Hematopoietic multipotent progenitor cell treated with erythropoietin and hydrocortisone succinate and interleukin-3 and kit ligand, for 6 days (in vitro differentiated cells): ENCODE data around the gene POU3F3.
A peak's percentile ranks its signal among the peaks of the same experiment; 100 is the strongest.

ENCODE experiments used
- DNase-seq: peaks from one replicate; pipeline ENCODE4 v3.0.0-alpha.2; 2015

The POU3F3 gene

DNA sequence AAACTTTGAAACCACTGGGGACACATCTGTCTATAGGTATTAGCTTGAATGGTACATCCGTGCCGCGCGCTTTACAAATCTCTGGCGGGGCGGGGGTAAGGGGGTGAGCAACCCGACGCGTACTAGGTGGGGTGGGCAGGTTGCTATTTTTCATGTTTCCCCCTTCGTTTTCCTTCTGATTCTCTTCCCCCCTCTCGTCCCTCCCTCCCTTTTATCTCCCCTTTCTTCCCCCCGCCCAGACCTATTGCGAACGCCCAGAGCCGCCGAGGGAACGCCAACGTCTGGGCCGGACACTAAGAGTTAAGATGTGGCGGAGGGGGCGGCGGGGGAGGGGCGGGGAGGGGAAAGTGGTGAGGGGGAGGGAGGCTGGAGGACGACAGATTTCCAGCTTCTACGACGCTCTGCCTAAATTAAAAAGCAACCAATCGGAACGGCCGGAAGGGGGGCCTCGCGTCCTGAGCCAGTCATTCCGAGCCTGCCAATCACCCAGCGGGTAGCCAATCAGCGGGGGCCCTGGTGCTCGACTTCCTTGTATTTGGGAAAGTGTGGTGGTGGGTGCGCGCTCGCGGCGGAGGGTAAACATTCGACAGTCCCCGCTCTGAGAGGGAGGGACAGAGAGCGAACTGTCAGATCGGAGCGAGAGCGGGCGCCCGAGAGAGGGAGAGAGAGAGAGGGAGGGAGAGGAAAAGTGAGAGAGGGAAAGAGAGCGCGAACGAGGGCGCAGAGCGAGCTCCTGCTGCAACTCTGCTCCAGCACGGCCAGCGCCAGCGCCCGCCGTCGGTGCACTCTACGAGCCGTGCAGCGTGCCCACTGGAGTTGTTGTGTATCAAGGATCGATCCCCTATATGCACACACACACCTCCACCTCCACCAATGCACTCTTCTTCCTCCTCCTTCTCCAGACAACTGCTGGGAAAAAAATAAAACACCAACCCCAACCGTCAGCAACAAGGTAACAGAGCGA is at the start of gene POU3F3:
Gene POU3F3 (plus strand): TSS at position 582 of the 964 bp plus-strand sequence. CDS start 1,396 bp downstream, outside the sequence.
- DNase-seq = peak; percentile 73

DNA sequence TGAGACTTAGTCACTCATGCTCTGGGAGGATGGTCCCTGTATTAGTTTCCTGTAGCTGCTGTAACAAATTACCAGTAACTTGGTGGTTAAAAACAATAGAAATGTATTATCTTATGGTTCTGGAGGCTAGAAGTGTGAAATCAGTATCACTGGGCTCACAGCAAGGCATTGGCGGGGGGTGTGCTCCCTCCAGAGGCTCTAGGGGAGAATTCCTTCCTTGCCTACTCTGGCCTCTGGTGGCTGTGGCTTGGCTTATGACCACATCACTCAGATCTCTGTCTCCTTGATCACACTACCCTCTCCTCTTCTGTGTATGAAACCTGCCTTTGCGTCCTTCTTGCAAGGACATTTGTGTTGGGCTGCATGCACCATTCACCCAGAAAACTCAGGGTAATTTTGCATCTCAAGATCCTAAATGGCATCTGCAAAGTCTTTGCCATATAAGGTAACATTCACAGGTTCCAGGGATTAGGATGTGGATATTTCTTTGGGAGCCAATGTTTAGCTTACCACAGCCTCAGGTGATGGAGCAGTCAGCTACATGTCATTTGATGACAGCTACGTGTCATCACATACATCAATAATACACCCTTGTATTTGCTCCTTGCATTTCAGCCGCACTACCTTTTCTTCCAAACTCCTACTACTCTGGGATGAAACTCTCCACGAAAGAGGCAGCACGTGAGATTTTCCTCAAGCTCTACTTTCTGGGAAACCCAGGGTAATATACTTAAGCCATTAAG is 49.6 kb upstream of the POU3F3 start:
- no peak for DNase-seq

DNA sequence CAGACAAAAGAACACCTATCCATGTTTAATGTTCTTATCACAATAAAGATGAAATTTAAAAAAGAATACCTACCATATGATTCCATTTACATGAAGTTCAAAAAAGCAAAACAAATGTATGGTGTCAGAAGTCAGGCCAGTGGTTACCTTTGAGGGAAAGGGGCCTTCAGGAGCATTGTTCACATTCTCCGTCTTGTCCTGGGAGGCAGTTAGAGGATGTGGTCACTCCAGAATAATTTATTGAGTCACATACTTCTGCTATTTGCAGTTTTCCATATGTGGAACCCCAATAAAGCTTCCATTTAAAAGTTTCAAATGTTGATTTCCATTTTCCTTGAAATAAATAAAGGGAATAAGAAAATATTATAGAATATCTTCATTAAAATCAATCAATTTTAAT is 41.6 kb upstream of the POU3F3 start:
- DNase-seq = no peak

DNA sequence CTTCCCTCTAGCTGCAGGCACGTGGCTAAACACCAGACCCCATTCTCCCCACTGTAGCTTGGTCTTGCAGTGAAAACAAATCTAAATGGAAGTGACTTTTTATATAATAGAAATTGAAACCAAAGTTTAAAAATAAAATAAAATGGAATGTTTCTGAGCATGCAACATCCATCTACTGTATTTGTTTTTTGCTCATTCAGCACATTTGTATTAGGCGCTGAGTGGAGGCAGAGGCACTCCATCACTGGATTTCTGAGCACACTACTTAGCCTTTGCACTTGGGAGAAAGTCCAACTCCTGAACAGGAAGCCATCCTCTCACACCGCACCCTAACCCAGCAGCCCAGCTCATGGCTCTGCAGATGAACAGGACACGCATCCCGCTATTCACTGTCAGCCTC is 37.8 kb upstream of the POU3F3 start:
- no peak for DNase-seq

DNA sequence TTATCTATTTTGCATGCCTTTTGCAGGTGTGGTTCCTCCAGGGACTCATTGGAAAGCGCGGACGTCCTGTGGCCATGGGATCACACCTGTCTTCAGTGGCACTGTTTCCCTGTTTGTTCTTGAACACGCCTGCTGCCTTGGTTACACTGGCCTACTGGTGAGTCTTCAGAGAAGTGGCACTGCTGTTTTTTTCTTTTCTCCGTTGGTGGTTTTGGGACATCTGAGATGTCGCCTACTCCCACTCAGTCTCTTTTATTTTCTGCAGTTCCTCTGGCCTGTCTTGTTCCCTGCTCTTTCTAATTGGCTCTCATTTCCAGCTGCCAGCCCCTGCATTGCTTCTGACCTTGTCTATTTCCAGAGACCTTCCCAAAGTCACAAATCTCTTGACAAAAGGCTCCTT is 35.7 kb upstream of the POU3F3 start:
- DNase-seq = no peak

DNA sequence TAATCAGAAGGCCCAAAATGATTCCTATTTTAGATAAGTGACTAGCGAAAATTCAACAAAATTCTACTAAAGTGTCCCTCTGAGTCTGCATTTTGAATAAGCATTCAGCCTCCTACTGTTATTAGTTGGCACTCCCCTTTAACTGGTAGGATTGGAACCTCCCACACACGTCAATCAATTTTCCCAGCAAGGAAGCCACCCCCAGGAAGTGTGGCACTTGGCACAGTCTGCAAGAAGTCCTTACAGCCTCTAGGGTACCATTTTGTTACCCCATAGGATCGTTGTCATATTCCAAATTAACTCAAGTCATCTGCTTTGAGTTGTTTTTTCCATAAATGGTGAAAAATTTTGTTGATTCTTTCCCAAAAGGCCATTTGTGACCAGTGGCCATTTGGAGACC is 33.8 kb upstream of the POU3F3 start:
- no peak for DNase-seq

DNA sequence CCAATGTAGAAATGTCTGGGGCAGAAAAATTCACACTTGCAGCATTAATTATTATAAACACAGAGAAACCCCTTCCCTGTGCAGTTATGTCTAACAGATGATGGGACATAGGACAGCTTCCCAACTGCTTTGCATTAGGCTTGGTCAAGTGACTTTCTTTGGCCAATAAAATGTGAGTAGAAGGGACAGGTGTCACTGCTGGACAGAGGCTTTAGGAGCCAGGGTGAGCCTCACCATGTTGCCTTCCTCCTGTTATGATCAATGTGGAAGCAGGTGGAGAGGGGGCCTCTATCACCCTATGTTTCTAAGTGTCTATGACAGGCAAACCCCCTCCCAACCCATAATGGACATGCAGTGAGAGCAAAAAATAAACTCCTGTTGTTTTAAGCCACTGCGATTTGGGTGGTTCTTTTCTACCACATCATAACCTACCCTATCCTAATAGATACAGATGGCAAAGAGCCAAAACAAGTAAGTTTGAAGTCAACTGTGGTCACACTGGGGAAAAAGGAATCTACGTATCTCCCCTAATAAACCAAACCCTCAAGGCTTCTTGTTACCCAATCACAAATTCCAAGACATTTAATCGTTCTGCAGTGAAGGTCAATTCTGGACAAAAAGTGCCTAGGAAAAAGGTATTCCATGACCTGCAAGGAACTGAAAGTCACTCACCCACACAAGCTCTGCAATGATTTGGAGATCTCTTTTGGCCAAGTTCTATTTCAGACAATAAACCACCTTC is 28.6 kb upstream of the POU3F3 start:
- DNase-seq = no peak

DNA sequence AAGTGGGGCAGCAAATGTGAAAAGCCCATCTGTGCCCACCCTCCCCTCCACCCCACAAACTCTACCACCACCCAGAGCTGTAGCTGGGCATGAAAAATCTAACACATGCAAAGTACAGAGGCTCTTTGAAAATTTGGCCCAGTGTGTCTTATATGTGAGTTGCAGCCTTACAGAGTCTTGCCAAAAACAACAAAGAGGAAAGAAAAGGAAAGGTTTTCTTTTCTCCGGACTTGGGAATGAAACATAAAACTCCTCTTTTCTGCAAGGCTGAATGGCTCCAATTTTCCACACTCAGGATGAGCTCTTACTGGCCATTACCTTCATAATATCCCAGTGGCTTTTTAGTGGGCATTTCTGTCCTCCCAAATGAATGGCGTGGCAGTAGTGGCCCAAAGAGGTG is 27.9 kb upstream of the POU3F3 start:
- no peak for DNase-seq

DNA sequence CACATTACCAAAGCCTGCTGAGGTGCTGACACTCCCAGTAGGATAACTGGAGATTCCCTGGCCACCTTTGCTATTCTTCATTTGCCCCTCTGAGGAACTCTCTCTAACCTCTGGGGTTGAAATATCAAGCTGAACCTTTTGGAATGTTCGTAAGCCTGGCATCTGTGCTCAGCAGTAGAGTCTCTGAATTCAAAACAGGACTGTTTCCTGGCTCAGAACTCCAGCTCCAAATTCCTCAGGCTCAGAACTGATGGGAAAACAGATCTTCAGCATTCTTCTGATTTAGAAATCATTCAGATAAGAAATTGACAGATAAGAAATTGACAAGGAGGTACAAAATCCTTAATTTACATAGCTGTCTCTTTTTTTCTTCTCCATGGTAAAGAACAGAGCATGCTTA is 22.2 kb upstream of the POU3F3 start:
- no peak for DNase-seq

DNA sequence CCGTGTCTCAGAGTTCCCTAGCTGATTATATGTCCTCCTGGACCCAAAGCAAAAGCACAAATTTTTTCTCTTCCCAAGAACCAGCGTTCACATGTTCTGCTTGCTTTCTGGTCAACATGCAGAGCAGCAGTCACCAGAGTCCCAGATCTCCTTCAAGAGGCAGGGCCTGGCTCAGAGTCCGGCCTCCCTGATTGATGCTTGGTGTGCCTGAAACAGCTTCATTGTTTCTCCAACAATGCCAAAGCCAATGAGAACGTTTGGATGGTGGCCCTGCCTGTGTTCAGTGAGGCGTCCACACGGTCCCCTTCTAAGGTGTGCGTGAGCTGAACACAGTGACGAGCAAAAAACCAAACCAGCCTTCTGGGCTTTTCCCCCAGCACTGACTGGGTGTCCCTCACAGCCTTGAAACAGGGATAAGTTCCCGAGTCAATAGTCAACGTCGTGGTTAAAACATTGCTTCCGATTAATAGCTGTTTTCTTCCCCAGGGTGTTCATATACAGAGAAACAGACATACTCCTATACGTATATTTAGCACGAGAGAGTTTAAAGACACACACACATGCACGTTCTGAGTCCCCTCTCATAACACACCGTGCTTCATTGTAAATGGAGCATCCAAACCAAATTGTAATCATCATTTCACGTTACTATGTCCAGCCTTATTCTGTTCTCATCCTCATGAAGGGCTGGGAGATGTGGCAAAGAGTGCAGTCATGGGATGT is 19.3 kb upstream of the POU3F3 start:
- DNase-seq = no peak

DNA sequence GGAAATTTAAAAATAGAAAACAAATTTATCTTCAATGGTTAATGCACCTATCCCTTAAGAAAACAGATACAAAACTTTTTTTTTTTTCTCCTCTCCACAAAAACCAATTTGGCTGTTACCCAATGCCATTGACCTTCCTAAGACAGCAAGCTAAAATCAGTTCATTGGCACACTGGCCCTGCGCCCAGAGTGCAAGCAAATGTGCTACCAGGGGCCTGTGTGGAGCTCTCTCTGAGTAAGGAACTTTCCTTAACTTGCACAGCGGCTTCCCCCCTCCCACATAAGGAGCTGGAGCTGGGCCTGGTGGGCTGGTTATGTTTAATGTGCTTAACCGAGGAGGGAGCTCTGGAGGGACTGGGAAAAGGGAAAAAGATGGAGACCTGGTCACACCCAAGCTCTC is 17.6 kb upstream of the POU3F3 start:
- DNase-seq = no peak

DNA sequence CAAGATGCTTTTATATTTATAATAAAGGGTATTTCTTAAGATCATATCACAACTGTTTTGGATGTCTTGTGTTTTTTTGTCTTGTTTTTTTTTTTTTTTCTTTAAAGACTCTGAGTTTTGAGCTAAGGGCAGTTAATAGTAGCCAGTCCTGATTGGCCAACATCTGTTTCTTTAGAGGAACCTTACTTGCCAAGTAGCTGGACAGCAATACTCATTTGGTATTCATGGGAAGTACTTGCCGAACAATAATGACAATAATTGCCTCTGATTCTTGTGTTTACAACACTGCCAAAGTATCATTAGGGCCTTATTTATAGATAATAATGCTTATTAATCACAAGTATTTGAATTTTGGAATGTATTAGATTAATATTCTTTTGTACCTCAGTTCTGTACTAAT is 17.1 kb upstream of the POU3F3 start:
- no peak for DNase-seq

DNA sequence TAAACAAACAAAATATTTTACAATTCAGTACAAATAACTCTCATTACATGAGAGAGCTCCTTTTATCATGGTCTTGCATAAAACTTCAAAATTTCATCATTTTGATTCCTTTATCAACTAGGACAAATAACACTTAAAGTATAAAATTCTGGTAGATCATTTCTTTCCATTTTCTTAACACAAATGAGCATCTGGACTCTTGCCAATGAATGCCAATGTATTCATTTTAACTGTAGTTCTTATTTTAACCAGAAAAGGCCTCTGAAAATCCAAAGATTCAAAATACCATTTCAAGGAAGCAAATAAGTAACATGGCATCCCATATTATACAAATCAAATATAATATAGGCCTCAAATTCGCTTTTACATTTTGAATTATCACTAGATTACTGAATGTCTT is 13.8 kb upstream of the POU3F3 start:
- DNase-seq = no peak

DNA sequence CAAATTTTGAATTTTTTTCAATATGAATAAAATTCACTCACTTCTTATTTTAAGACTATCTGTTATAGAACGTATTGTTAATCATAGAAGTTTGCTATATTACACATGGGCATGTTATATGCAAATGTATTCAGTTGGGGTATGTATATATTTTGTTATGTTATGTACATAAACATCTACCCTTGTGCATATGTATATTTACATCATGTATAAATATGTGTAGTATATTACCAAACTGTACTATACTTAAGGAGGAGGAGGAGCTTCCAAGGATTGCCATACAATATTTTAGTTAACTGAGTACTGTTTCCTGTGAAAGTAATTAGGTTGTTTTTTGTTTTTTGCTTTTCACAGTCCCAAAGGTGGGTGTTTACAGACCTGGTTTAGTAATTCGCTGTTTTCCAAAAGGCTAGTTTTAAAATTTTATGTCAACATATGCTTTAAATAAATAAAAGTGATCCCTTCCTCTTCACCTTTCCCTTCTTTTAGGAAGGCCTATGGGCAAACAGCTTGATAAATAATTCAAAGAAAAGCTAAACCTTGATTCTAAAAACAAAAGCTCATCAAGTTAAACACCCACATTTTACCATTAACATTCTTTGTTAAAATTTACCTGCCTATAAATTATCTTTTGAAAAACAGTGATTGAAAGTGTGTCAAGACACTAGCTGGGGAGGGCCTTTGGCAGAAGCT is 12.9 kb upstream of the POU3F3 start:
- no peak for DNase-seq

DNA sequence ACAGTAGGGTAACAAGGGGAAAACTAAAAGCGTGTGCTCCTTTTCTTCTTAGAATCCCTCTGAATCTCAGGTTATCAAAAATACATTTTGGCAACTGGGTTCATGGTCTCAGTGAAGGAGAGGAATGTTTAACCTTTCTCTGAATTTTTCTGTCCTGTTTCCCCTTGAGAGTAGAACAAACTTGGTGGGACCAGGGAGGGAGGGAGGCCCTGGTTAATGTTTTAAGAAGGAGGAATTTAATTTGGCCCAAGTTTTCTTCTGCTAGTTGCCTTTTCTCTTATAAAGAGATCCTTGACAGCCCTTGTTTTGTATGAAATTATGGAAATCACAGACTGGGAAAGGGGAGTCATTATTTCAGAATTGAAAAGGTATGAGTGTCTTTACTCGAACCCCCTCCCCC is 12.2 kb upstream of the POU3F3 start:
- no peak for DNase-seq

DNA sequence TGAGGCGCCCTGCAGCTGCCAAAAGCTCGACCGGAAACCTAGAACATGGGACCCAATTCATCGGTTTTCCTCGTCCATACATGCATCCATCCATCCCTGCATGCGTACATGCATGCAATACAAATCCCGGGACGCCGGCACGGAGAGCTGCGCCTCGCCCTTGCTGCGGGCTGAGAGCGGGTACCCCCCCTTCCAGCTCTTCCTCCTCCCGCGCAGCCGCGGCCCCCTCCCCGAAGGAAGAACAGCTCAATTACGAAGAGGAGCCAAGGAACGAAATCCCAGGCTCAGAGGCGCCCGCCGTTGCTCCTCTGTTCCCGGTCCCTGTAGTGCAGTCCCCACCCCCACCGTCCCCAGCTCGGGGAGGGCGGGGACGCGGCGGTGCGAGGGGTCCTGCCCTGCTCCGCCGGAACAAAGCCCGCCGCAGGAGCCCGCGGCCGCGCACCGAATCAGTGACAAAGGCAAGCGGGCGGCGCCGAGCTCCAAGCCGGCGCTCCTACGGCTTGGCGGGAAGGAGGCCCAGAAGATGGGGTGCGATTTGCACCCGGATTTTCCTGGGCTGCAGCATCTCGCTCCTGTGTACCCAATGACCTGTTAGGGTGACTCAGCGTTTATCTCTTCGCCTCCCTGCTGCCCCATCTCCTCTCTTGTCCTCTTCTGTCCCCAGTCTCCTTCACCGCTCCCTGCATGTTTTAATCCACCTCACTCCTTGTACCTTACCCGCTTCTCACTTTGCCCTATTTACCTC is 8.9 kb upstream of the POU3F3 start:
- DNase-seq = no peak

DNA sequence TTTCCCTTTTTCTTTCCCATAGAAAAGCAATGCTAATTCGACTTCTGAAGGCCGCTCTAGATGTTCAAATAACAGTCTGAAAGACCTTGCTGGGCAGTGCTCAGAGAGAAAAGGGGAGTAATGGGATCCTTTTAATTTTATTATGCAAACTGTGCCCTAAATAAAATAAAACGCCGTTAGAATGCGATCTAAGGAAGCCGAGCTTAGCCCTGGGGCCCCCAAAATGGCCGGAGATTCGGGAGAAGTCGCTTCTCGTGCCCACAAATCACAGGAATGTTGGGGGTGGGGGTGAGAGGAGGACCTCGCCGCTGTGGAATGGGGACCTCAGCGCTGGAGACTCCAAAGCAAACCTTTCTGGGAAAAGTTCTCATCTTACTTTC is 8.4 kb upstream of the POU3F3 start:
- no peak for DNase-seq

DNA sequence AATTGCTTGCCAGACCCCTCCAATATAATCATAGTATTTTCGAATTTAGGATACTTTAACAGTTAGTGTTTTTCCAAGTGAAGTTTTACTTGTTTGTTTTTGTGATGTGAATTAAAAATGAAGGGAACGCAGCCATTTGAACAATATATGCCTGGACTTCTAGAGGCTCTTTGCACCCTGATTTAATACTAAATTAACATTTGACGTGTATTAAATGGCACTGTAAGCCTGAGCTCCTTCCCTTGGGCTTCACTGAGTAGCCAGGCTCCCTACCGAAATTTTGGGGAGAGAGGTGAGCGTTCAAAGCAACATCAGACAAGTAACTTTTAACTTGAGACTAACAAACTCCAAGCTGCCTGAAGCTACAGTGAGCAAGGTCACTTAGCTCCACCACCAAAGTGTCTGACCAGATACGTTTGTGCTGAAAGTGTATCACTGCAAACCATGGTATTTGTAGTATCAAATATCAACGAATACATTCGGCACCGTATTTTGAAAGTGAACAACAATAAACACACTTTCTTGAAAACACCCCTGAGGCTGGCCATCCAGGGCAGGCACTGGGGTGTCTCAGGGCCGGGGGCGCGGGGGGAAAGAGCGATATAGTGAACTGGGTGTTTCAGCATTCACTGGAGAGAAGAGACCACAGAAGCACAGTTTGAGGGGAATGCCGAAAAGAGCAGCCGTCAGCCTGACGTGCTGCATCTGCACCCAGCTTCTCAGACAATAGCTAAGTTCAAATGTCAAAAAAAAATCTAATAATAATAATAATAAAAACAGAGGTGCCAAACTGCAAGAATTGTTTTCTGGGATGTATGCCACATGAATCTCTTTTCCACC is 7.7 kb upstream of the POU3F3 start:
- no peak for DNase-seq

DNA sequence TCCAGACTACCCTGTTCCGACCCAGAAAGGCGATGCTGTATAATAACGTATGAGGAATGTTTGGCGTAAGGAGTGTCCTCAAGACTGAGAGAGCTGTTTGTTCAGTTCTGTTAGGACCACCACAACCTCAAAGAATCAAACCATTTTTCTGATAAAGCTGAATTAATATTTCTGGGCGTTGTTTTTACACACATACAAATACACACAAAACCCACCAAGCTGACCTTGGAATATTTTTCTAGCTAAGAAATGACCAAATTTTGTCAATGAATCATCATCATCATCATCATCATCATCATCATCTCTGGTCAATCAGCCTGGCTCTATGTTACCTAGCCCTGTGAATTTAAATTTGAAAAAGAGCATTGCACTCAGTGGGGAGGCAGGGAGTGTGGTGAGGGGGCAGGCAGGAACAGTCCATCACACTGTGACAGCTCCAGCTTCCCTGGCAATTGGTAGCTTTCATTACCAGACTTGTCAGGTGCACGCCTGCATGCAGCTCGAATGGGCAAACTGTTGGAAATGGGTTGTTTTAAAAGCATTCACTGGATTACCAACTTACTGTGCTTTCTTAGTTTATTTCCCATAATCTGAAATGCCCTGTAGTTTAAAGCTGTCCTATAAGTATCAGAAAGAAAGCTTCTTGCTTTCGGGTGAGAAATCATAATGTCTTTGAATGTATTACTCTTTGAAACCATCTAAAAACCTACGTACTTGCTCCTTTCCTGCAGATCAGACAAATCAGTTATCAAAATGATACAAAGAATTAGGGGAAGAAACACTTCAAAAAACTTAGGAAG is 6.9 kb upstream of the POU3F3 start:
- no peak for DNase-seq
